GM21381 (cell line): ENCODE measurements around the gene CAMTA1.

ENCODE experiments used
- ATAC-seq: cut with Tn5 transposase; IDR thresholded peaks from one replicate; pipeline ENCODE4 v1.9.1; 2021; ENCODE audit warnings: mild to moderate bottlenecking, moderate library complexity; ENCODE audit not compliant: unreplicated experiment

The CAMTA1 gene

DNA sequence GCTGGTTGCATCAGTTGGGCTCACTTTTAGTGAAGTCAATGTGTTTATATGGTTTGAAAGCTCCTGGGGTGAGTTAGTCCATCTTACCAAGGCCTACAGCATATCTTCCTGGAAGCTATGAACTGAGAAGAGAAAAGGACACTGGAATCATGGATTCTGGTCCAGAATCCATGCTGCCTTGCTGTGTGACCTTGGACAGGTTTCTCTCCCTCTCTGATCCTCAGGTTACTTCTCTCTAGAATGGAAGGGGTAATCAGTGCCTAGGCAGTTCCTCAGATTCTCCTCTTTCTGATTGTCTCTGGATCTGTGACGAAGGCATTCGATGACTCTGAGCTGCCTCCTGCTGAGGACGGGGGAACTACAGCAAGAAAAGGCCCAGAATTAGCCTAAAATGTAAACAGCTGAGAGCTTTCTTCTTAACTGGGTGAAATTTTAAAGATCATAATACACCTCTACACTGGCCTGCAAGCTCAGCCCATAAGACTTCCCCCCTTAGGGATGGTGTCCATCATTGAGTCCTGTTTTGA, 560.9 kb downstream of the CAMTA1 start:
- no peak for ATAC-seq

DNA sequence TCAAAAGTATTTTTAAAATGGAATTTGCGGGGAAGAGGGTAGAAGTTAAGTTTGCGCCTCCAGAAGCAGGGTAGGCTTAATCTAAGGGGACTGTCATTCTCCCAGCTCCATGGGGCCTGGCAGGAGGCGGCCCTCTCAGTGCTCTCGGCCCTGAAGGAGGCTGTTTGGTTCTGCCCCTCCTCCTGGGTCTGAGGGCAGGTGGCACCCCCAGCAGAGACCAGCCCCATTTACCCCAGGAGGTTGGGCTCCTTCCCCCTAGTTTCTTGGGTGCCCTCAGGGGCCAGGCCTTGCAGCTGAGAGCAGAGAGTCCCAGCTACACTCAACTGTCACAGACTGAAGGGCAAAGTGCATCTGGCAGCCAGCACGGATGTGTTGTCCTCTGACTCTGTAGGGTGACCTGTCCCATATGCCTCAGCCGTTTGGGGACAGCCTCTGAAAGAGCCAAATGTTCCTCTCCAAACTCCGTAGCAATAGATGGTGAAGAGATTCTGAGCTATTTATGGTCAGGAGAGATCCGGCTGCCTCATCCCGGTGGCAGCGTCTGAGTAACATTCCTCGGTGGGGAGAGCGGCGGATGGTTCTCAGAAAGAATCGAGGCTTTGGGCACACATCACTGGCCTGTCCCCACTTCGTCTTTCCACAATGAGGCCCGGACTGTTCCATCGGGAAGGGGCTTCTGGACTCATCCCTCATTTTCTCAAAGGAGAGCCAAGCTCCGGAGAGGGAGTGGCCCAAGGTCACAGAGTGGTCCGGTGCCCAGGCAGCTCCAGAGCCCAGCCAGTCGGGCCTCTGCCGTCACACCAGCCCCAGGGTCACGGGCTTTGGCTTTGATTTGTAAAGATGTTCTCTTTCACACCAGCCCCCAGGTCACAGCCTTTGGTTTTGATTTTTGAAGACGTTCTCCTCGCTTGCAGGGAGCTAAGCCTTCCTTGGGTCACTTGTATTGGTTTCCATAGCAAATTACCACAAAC, 561.6 kb downstream of the CAMTA1 start:
- ATAC-seq = no peak

DNA sequence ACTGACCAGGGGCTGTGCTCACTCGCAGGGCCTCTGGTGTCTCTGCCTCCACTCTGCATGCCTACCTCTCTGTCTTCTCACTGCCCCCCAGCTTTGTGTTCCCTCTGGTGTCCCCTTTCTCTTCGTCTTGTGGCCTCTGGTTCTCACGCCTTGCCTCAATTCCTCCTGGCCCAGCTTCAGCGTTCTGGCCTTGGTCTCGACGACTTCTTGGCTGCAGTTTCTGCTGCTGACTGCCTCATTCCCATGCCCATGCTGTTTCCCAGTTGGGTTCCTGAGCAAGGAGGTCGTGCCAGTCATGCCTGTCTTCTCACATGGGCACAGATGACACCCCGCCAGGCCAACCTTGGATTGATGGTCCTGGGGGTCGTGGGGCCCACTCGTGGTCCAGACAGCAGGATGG, 562.8 kb downstream of the CAMTA1 start:
- no peak for ATAC-seq

DNA sequence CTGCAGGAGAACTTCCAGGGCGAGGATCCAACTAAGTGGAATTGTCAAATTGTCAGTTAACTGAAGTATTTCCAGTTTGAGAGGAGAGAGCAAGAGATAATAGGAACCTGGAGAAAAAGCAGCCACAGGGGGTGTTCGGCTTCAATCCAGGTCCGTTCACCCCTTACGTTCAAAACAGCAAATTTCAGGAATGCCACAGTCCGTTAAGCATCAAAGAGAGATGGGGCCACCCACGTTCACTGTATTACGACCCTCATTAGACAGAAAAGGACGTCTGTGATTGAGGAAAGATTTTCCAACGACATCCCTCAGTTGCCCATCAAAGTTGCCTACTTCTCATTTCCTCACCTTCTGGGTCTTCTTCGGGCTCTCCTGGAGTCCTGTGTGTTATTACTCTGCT, 563.3 kb downstream of the CAMTA1 start:
- no peak for ATAC-seq

DNA sequence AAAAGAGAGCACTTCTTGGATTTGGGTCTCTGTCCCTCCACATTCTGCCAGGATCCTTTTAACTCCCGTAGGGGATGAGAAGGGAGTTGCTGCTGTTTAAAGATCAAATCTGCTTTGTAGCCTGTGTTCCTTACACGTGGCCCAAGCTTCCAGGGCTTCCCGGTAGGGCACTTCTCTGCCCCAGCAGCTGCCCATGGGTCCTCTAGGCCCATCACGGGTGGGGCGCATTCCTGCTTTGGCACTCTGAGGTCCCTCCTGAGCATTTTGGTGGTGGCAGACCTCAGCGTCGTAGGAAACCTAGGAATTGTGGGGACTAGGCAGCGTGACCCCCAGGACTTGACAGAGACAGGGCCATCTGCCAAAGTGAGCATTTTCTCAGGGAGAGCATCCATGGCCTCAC, 565.5 kb downstream of the CAMTA1 start:
- ATAC-seq = no peak

DNA sequence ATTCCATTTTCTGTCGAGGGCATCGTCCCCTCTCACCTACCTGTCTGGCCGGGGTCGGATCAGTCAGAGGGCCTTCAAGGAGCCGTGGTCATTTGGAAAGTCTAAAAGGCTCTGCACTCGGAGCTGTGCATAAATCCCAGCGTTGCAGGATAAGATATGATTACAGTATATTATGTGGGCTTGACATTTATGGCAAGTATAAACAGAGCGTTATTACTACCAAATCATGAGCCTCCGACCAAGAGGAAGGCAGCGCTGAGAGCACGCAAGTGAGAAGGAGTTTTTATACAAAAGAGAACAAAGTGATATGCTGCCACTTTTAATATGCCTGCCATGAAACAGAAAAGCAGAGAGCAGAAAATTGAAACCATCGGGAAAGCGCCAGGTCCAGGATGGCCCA, 566.4 kb downstream of the CAMTA1 start:
- ATAC-seq = no peak

DNA sequence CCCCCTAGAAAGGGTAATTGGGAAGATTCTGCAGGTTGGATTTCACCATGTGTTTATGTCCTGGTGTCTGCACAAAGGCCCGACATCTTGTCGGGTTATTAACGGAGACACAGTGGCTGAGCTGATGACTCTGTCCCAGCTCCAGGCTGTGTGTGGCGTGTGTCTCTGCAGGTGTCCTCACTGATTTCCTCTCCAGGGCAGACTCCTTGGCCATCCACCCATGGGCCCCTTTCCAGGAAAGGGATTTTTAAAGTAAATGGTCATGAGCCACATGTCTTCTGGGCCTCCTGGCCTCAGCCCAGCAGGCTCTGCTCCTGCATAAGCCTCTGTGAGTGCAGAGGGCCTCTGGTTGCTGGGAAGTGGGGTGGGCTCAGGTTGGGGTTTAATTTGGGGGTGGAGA, 567.1 kb downstream of the CAMTA1 start:
- ATAC-seq = no peak

DNA sequence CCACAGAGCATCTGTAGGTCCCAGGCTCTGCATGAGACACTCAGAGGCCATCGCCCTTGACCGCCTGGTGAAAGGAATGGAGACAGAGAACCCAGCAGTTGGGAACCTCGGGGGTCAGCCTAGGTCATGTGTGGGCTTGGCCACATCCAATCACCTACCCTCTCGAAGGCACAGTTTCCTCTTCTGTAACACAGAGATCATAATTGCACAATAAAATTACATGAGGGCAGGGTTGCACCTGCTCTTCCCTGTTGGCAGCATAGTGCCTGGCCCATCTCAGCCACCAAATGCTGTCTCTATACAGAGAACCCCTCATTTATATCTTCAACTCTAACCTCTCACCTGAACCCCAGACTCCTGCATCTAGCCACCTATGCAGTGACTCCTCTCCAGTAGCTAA, 567.7 kb downstream of the CAMTA1 start:
- ATAC-seq = no peak

DNA sequence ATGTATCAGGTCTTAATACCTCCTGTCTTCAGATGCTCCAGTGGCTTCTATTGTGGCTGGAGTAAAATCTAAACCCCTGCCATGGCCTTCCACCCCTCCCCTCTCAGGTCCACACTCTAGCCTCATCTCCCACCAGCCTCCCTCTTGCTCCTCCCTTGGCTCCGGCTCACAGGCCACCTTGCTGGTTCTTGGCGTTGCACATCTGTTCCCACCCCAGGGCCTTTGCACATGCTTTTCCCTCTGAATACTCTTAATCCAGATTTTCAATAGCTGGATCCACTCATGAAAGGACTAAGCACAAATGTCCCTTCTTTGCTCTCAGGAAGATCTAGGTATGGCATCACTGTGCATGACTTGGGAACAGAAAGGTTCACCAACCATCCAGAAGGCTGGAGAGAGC, 570.4 kb downstream of the CAMTA1 start:
- no peak for ATAC-seq

DNA sequence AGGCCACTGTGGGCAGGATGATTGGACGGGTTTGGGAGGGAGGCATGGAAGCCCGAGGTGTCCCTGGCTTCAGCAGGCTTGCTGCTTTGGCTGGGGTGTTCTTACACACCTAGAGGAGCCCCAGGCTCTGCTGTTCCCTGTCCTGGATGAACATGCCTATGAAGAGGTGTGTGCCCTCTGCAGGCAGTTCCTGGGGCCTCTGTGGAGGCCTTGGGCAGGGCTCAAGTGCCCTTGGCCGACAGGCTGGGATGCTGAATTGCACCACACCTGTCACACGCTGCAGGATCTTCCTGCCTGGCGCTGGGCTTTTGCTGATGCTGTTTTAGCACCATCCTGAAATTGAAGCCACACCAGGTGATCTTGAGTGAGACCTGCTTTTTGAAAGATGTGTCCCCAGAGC, 570.8 kb downstream of the CAMTA1 start:
- no peak for ATAC-seq

DNA sequence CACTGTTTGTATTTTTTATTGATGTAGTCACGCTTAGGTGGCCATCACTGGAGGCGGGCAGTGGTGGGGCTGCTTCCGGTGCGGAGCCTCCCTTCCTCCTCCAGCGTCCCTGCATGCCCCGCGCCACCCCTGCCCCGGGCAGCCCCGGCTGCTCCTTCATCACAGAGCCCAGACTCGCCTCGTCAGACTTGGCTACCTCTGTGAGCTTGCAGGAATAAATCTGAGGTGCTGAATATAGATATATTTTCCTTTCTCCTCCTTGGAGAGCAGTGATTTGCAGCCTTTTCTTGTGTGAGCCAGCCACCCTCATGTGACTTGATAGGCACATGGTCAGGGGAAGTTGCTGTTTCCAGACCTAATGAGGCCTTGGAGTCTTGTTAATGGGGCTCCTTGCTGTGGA, 573.2 kb downstream of the CAMTA1 start:
- no peak for ATAC-seq

DNA sequence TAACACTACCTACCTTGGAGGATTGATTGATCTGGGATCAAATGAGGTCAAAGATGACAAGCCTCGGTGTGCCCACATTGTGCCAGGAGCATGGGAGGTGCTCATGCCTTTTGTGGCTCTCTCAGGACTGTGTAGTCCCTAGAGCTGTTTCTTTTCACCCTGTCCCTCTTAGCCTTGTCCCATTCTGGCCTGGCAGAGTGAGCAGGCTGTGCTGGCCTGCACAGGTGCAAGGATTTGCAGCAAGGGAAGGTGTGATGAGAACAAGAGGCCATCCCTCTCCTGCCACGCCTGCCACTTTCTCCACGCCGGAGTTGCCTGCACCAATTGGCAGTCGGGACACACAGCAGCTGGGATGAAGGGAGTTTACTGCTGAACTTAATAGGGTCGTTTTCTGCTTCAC, 575.3 kb downstream of the CAMTA1 start:
- ATAC-seq = no peak

DNA sequence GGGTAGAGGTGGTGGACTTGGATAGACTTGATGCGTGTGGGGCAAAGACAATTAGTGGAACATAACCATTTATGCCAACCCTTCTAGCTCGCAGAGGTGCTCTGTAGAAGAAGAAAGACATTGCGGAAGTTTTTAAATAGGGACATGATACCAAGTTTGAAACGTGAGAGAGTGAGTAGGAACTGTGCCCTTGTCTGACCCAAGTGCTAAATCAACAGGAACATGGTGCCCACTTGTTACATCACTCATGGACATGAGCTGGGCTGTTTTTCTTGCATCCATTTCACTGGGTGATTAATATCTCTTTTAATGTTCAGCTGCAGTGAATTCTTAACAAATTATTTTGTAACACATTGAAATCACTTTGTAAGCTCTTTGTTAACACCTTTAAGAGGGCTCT, 577.7 kb downstream of the CAMTA1 start:
- ATAC-seq = no peak

DNA sequence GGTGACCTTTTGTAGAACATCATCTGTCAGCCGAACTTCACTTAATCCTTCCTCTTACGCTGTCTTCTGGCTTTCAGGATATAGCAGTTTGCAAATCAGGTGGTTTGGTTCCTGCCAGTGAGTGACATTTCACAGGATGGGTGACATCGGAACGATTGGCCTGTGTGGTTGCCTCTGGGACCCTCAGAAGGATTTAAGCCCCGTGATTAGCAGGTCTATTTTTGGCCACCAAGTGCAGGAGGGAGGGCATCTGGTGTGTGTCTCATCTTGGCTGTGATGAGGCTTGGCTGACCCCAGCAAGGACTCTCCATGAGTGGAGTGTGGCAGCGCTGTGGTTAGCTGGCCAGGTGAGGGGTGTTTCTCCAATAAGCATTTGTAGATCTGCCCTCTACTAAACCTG, 578.2 kb downstream of the CAMTA1 start:
- ATAC-seq = no peak

DNA sequence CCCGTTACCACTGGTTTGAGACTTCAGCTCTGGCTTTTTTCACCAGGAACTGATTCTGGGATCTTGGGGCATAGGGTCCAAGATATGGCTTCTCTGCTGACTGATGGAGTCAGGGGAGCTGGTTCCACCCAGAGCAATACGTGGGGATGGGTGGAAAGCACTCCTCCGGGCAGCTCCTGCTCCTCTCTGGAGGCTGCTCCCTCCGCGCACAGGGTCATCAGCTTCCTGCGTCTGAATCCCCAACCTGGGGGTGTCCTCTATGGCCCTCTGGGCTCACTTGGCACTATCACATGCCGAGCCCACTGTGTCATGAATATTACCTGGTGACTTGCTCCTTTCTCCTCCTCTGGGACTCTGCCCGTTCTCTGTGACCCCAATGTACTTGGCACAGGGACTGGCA, 580.5 kb downstream of the CAMTA1 start:
- no peak for ATAC-seq

DNA sequence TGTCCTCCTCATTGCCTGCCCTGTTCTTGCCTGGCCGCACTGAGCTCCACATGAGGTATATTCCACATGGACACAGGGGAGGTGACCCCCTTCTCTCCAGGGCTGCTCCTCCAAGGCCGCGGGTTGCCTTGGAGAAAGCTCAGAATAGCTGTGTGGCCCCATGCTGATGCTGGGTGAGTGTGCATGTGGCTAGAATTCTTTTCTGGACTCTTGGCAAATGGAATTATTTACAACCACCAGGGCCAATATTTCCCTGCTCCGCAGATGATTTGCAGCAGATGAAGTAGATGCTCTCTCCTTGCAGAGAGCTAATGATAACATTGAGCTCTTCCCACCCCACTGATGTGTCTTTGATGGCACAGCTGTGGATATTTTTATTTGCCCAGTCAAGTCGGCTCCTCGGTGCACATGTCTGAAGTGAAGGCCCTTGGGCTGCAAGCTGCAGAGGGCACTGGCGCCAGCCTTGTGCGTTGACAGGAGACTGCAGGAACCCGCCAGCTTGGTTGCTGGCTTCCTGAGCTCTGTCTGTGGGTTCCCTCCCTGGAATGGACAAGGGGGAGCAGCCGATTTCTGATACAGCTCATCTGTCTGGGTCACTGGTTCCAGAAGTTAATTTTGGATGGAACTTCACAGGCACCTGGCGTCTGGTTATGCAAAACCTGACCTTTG, 581.2 kb downstream of the CAMTA1 start:
- no peak for ATAC-seq

DNA sequence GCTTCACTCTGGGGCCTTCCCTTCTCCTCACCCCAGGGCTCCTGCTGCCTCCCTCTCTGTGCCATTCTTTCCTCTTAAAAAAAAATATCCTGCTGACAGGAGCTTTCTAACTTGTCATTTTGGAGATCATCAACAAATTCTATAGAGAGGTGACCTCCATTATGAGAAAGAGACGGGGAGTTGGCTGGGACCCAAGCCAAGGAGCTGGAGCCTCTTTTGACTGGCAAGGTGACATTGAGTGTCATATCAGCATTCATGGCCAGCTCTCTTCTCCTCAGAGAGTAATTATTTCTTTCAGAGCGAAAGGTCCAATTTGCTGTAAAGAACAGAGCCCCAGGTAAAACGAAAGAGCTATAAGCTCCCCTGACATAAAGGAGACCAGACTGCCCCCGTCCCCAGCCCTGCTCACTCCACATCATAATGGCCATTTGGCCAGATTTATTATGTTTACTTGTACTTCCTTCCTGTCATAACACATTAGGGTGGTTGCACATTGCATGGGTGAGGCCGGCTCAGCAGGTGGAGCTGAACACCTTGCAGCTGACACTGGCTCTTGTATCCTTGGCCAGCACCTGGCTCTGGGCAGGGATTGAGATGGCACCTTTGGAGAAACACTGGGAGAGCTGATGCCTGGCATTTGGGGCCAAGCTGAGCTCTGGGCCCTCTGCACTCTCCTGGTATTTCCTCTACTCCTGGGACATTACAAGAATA, 581.9 kb downstream of the CAMTA1 start:
- no peak for ATAC-seq

DNA sequence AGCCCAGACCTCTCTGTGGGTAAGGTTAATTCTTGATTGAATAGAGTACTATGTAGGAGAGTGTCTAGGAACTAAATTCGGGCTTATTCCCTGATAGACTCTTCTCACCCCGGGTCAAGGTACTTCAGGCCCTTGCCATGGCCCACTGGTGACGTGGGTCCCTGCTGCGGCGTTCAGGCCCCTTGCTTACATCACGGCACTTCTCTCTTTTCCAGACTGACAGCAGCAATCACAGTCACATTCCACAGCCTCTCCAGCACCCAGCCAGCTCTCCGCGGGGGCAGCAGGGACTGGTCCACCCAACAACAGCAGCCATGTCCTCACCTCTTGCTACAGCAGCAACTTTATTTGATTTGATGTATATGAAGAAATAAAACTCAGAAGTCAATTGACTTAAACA, 584.6 kb downstream of the CAMTA1 start:
- no peak for ATAC-seq

DNA sequence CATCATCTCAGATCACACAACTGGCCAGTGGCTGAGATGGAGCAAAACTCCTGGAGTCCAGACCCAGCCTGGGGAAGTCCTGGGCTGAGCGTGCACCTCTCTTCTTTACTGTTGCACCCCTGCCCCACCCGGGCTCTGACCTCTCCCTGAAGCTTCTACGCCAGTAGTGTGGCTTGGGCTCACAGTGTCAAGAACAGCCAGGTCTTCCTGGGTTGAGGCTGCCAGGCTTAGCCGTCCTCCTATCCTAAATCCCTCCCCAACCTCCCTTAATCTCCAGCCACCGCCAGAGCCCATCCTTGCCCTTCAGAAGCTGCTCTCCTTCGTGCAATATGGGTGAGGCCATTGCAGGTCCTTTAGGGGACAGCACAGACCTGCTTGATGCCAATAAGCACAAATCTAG, 586.7 kb downstream of the CAMTA1 start:
- ATAC-seq = no peak

DNA sequence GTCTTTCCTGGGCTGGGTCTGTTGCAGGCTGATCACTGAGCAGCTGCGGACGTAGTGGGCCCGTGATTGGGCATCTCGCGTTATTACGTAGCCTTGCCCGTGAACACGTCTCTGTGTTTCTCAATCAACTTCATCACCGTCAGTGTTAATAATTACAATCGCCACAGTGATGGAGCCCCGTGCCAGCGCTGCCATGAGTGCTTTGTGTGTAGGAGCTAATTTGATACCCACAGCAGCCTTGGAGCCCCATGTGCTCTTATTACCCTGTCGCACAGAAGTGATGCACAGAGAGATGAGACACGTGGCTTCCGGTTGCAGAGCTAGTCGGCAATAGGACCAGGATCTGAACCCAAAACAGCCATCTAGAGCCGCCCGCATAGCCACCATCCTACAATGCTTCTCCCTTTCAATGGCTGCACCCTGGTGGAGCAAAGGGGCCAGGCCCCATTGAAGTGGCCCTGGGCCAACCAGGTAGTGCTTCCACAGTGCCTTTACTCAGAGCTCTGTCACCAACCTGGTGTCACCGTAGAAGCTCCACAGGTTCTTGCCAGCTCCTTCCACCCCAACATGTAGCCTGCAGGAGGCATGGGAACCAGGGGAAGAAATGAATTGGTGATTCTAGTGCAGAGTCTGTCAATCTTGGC, 587.3 kb downstream of the CAMTA1 start:
- ATAC-seq = no peak

DNA sequence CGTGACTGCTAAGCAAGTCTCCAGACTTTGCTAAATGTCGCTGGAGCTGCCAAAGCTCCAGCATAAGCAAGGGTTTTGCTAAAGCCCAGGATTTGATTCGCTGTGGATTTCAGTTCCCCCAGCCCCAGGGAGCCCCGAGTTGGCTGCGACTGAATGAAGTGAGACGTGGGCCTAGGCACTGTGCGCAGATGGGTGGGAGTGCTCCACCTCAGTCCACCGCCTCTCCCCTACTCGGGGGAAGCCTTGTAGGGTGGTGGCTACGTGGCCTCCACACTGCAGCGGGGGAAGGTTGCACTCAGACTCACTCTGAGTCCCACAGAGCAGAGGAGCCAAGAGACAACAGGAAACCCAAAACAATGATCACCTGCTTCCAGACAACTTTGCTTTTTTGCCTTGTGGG, 588.0 kb downstream of the CAMTA1 start:
- no peak for ATAC-seq
